ENCODE measurements around the gene KLHL30.

DNA sequence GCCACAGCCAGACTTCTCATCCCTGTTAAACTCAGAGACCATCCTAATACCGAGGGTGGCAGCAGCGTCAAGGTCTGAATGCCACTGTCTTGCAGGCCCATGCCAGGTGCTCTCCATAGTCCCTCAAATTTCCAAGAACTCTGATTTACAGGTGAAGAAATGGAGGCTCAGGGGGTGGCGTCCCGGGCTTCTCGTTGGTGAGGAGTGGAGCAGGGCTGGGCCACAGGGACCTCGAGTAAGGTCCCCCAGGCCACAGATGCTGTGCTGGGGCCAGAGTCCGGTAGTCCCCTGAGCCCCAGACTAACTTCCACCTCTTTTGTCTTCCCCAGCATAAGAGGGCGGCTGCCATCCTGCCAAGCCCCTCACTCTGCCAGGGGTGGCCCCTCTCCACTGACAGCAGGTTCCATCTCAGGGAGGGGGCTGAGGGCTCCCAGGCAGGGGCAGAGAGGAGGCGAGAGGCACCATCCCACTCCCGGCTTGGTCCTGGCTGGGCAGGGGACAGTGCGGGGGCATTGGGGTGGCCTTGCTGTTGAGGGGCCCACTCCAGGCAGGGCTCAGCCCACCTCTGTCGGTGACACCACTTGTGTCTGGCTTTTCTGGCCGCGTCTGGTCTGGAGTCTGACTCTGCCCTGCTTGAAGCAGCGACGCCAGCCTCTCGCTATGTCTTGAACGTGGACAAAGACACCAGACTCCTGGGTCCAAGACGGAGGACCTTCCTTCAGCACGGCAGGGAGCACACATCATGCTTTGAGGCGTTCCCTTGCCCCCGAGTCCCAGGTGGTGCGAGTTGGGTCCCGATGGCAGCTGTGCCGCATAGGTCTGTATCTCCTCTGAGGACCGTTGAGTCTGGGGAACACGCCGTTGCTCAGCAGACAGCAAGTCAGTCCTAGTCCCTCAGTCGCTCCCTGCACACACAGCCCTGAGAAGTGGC is 15.9 kb upstream of the KLHL30 start:
- TF ChIP-seq, protein P1, sequence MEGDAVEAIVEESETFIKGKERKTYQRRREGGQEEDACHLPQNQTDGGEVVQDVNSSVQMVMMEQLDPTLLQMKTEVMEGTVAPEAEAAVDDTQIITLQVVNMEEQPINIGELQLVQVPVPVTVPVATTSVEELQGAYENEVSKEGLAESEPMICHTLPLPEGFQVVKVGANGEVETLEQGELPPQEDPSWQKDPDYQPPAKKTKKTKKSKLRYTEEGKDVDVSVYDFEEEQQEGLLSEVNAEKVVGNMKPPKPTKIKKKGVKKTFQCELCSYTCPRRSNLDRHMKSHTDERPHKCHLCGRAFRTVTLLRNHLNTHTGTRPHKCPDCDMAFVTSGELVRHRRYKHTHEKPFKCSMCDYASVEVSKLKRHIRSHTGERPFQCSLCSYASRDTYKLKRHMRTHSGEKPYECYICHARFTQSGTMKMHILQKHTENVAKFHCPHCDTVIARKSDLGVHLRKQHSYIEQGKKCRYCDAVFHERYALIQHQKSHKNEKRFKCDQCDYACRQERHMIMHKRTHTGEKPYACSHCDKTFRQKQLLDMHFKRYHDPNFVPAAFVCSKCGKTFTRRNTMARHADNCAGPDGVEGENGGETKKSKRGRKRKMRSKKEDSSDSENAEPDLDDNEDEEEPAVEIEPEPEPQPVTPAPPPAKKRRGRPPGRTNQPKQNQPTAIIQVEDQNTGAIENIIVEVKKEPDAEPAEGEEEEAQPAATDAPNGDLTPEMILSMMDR (optimal IDR thresholded peaks at IDR 0.05 in 1 of 3, IDR thresholded peaks at IDR 0.05 in 1 of 3, conservative IDR thresholded peaks at IDR 0.05 in 1 of 3; ENCODE audit: extremely low read depth in 1 of 3, insufficient read depth in 2 of 3, low read length in 3 of 3) = no peak
- no peak for TF ChIP-seq EZH2 (IDR thresholded peaks at IDR 0.05; ENCODE audit: low read length)
